Measurements from ENCODE around the gene MAP7. TPM values are rescaled to one million over a fixed set of nuclear protein-coding genes. Genes with fewer than 3 reads are reported as not detected.
"Not testable (repeated sequence)": the region's sequence is repeated elsewhere in the genome, so short reads cannot be mapped to it uniquely, and the experiment has no call there.

Gene MAP7
- 10.4 TPM for total RNA-seq
- 3.3 TPM for polyA plus RNA-seq

- Histone ChIP-seq H3K4me1 (ENCODE audit: insufficient read depth) (no peaks in the 10 kb centered on the region), H3K36me3 (ENCODE audit: insufficient read depth) (no peaks in the 10 kb centered on the region), H3K27ac (ENCODE audit: low read depth) (peak within 1 kb of the TSS; percentile 27), H3K4me3 (ENCODE audit: low read depth, low read length) (peak within 1 kb of the TSS; percentile 67)
- DNase-seq (ENCODE audit: extremely low spot score): no peak
- WGBS: 1% methylated on average over 79 of the region's 79 CpGs
These were observed at the start of gene MAP7 for GRCh38 chr6:136550330-136551071. TSS of gene MAP7 (minus strand) at chr6:136550422. CDS start at chr6:136550408, 14 bp downstream.

GRCh38 chr6:136599329-136600011 is 49.2 kb upstream of the MAP7 start:
- Histone ChIP-seq H3K4me1 (ENCODE audit: insufficient read depth) (no peaks in the 10 kb centered on the region), H3K36me3 (ENCODE audit: insufficient read depth) (no peaks in the 10 kb centered on the region), H3K4me3 (ENCODE audit: low read depth, low read length) (no peak overlapping the region), H3K27ac (ENCODE audit: low read depth) (no peak overlapping the region)
- no peak for DNase-seq (ENCODE audit: extremely low spot score)
- WGBS: 38% methylated on average over 10 of the region's 10 CpGs

DNA sequence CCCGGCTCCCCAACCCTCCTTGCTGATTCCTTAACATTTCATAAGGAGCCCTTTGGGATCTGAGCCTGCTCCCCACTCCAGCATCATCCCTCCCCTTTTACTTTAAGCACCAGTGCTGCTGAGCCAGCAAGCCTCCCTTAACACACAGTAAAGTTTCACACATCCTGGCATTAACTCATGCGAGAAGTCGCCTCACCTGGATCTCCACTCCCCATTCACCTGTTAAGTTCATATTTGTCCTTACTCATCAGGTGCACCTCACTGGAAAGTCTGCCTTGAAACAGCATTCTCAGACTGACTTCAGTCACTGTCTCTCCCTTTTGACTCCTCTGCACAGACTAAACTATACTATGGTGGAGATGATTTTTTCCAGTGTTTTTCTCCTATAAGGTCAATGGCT is 47.8 kb upstream of the MAP7 start:
- no peaks in the 10 kb centered on the region for H3K36me3 ChIP-seq (ENCODE audit: insufficient read depth)
- no peak overlapping the region for H3K27ac ChIP-seq (ENCODE audit: low read depth)
- WGBS: 99% methylated on average over 3 of the region's 3 CpGs

DNA sequence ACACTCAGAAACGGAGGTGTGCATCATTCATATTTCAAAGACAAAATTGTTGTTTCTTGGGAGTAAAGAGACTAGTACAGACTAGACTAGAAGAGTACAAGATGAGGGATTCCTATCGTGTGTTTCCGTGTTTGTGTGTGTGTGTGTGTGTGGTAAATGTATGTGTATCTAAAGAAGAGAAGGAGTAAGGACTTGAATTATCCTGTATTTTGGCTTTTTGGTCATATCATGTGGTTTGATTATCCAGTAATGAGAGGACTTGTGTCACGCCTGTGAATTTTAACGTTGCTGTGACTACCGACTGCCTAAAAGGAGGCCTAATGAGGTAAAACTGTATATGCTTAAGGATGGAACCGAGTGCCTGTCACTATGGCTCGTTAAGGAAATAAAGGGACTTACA is 44.4 kb upstream of the MAP7 start:
- no peak overlapping the region for H3K27ac ChIP-seq (ENCODE audit: low read depth)
- no peak overlapping the region for H3K4me3 ChIP-seq (ENCODE audit: low read depth, low read length)
- DNase-seq (ENCODE audit: extremely low spot score): no peak
- whole genome bisulfite sequencing: 96% methylated on average over 8 of the region's 8 CpGs
- H3K36me3 ChIP-seq (ENCODE audit: insufficient read depth): no peaks in the 10 kb centered on the region
- H3K4me1 ChIP-seq (ENCODE audit: insufficient read depth): no peaks in the 10 kb centered on the region

More for the DNA sequence above, 47.8 kb upstream of the MAP7 start:
- no peak for DNase-seq (ENCODE audit: extremely low spot score)
- Histone ChIP-seq H3K4me1 (ENCODE audit: insufficient read depth) (no peaks in the 10 kb centered on the region), H3K4me3 (ENCODE audit: low read depth, low read length) (no peak overlapping the region)

- WGBS: 77% methylated on average over 6 of the region's 6 CpGs
- H3K27ac ChIP-seq (ENCODE audit: low read depth): no peak overlapping the region
- H3K4me1 ChIP-seq (ENCODE audit: insufficient read depth): no peaks in the 10 kb centered on the region
- DNase-seq (ENCODE audit: extremely low spot score): no peak
- no peak overlapping the region for H3K4me3 ChIP-seq (ENCODE audit: low read depth, low read length)
- no peaks in the 10 kb centered on the region for H3K36me3 ChIP-seq (ENCODE audit: insufficient read depth)
These were observed 43.7 kb upstream of the MAP7 start for GRCh38 chr6:136593748-136594490.

- 86% methylated on average over 2 of the region's 2 CpGs for WGBS
- no peak overlapping the region for H3K27ac ChIP-seq (ENCODE audit: low read depth)
- H3K4me3 ChIP-seq (ENCODE audit: low read depth, low read length): no peak overlapping the region
- H3K36me3 ChIP-seq (ENCODE audit: insufficient read depth): no peaks in the 10 kb centered on the region
- DNase-seq (ENCODE audit: extremely low spot score): no peak
- H3K4me1 ChIP-seq (ENCODE audit: insufficient read depth): no peaks in the 10 kb centered on the region
These were observed 42.9 kb upstream of the MAP7 start for GRCh38 chr6:136592930-136593673.

DNA sequence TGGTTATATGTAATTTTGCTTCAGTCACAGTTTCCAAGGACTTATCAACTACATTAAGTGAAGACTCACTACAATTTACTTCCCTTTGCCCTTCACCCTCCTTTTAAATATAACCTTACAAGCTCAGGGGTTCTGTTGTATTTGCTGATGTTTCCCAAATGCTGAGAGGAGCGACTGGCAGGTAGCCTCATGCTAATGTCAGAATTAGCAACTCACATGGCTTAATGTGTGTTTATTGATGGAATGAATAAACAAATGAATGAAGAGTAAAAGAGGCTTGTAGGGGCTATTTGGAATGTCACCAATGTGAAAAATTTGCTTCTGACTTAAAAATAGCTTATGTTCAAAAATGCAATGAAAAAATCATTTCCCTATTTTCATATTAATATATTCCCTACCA is 41.4 kb upstream of the MAP7 start:
- 68% methylated on average over 1 of the region's 1 CpG for WGBS
- H3K4me3 ChIP-seq (ENCODE audit: low read depth, low read length): no peak overlapping the region
- no peak for DNase-seq (ENCODE audit: extremely low spot score)
- H3K4me1 ChIP-seq (ENCODE audit: insufficient read depth): no peaks in the 10 kb centered on the region
- H3K36me3 ChIP-seq (ENCODE audit: insufficient read depth): no peaks in the 10 kb centered on the region
- no peak overlapping the region for H3K27ac ChIP-seq (ENCODE audit: low read depth)

DNA sequence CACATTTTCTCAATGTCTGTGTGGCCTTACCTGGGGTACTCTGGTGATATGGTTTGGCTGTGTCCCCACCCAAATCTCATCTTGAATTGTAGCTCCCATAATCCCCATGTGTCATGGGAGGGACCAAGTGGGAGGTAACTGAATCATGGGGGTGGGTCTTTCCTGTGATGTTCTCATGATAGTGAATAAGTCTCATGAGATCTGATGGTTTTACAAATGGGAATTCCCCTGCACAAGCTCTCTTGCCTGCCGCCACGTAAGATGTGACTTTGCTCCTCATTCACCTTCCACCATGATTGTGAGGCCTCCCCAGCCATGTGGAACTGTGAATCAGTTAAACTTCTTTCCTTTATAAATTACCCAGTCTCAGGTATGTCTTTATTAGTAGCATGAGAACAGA is 40.6 kb upstream of the MAP7 start:
- not testable (repeated sequence) for H3K36me3 ChIP-seq (ENCODE audit: insufficient read depth); H3K4me3 ChIP-seq (ENCODE audit: low read depth, low read length); H3K27ac ChIP-seq (ENCODE audit: low read depth); H3K4me1 ChIP-seq (ENCODE audit: insufficient read depth); DNase-seq (ENCODE audit: extremely low spot score)
- 96% methylated on average over 2 of the region's 2 CpGs for WGBS

DNA sequence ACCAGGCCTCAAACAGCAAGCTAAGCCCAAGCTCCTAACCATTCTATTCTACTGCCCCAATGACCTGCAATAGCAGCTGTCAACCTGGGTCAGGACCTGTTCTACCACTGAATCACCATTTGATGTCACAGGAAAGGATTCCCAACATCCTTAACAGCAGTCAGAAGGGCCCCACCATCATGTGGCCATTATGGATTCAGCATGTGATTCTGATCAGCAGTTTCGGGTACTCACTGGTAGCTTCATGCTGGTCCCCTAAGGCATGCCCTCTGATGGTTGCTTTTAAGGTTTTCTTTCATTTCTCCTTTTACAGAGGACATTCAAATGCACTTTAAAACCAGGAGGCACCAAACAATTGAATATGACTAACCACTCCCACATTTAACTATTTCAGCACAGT is 37.3 kb upstream of the MAP7 start:
- H3K4me1 ChIP-seq (ENCODE audit: insufficient read depth): no peaks in the 10 kb centered on the region
- no peaks in the 10 kb centered on the region for H3K36me3 ChIP-seq (ENCODE audit: insufficient read depth)
- WGBS: 98% methylated on average over 1 of the region's 1 CpG
- no peak overlapping the region for H3K27ac ChIP-seq (ENCODE audit: low read depth)
- H3K4me3 ChIP-seq (ENCODE audit: low read depth, low read length): no peak overlapping the region
- DNase-seq (ENCODE audit: extremely low spot score): no peak

- Histone ChIP-seq H3K4me3 (ENCODE audit: low read depth, low read length) (no peak overlapping the region), H3K4me1 (ENCODE audit: insufficient read depth) (no peaks in the 10 kb centered on the region), H3K27ac (ENCODE audit: low read depth) (no peak overlapping the region), H3K36me3 (ENCODE audit: insufficient read depth) (no peaks in the 10 kb centered on the region)
- 44% methylated on average over 4 of the region's 4 CpGs for WGBS
- no peak for DNase-seq (ENCODE audit: extremely low spot score)
These were observed 36.1 kb upstream of the MAP7 start for GRCh38 chr6:136586295-136586694.

DNA sequence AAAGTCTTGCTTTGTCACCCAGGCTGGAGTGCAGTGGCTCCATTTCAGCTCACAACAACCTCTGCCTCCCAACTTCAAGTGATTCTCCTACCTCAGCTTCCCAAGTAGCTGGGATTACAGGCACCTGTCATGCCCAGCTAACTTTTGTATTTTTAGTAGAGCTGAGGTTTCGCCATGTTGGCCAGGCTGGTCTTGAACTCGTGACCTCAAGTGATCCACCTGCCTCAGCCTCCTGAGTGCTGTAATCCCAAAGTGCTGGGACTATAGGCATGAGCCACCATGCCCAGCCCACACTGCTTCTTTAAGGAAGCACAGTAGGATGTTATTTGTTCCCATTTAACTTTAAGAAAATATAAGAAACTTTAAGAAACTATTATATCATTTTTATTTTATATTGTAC is 35.3 kb upstream of the MAP7 start:
- not testable (repeated sequence) for H3K27ac ChIP-seq (ENCODE audit: low read depth); H3K36me3 ChIP-seq (ENCODE audit: insufficient read depth); H3K4me1 ChIP-seq (ENCODE audit: insufficient read depth); DNase-seq (ENCODE audit: extremely low spot score); H3K4me3 ChIP-seq (ENCODE audit: low read depth, low read length)
- WGBS: 93% methylated on average over 2 of the region's 2 CpGs

DNA sequence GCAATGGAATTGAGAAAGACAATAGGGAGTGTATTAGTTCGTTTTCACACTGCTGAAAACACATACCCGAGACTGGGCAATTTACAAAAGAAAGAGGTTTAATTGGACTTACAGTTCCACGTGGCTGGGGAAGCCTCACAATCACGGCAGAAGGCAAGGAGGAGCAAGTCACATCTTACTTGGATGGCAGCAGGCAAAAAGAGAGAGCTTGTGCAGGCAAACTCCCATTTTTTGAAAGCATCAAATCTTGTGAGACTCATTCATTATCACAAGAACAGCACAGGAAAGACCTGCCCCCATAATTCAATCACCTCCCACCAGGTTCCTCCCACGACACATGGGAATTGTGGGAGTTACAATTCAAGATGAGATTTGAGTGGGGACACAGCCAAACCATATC is 34.1 kb upstream of the MAP7 start:
- H3K4me3 ChIP-seq (ENCODE audit: low read depth, low read length); H3K4me1 ChIP-seq (ENCODE audit: insufficient read depth); H3K27ac ChIP-seq (ENCODE audit: low read depth); H3K36me3 ChIP-seq (ENCODE audit: insufficient read depth); DNase-seq (ENCODE audit: extremely low spot score): not testable (repeated sequence)
- WGBS: 92% methylated on average over 5 of the region's 5 CpGs

- WGBS: 24% methylated on average over 3 of the region's 3 CpGs
- no peak for DNase-seq (ENCODE audit: extremely low spot score)
- no peak overlapping the region for H3K27ac ChIP-seq (ENCODE audit: low read depth)
- peaks cover 7% of the 10 kb centered on the region for H3K36me3 ChIP-seq (ENCODE audit: insufficient read depth)
- H3K4me1 ChIP-seq (ENCODE audit: insufficient read depth): no peaks in the 10 kb centered on the region
- no peak overlapping the region for H3K4me3 ChIP-seq (ENCODE audit: low read depth, low read length)
These were observed 32.7 kb upstream of the MAP7 start for GRCh38 chr6:136582711-136583471.
